NCI-H446 (cell line): ENCODE measurements around the gene EZH2.
A peak's percentile ranks its signal among the peaks of the same experiment; 100 is the strongest.

Source experiments
- DNase-seq, 2 experiments: peaks; one replicate each; lab custom pipeline; 2025; lab: John Stamatoyannopoulos, UW

EZH2 gene

GRCh38 chr7:148884049-148884298, at the start of gene EZH2:
EZH2 (minus strand) TSS chr7:148884291; CDS start chr7:148847298, 36,993 bp downstream.
- no peak for DNase-seq

GRCh38 chr7:148931470-148931869, 47.4 kb upstream of the EZH2 start:
- DNase-seq, result no peak

- DNase-seq, result no peak
Observed at GRCh38 chr7:148930335-148930734, 46.2 kb upstream of the EZH2 start.

- no peak for DNase-seq
Observed at GRCh38 chr7:148929176-148929575, 45.1 kb upstream of the EZH2 start.

- peak in 1 of 2 experiments; percentile 51 for DNase-seq
Observed at GRCh38 chr7:148927123-148928045, 43.3 kb upstream of the EZH2 start.

GRCh38 chr7:148925836-148926235, 41.7 kb upstream of the EZH2 start:
- DNase-seq, result no peak

GRCh38 chr7:148924011-148924410, 39.9 kb upstream of the EZH2 start:
- DNase-seq, result no peak

- no peak for DNase-seq
Observed at GRCh38 chr7:148921806-148922205, 37.7 kb upstream of the EZH2 start.

GRCh38 chr7:148921189-148921588, 37.1 kb upstream of the EZH2 start:
- DNase-seq, result no peak

GRCh38 chr7:148919859-148920258, 35.8 kb upstream of the EZH2 start:
- no peak for DNase-seq

GRCh38 chr7:148918058-148918596, 34.0 kb upstream of the EZH2 start:
- no peak for DNase-seq

- DNase-seq, result no peak
Observed at GRCh38 chr7:148916186-148916585, 32.1 kb upstream of the EZH2 start.

GRCh38 chr7:148915211-148915610, 31.1 kb upstream of the EZH2 start:
- no peak for DNase-seq

- no peak for DNase-seq
Observed at GRCh38 chr7:148914208-148914777, 30.2 kb upstream of the EZH2 start.

GRCh38 chr7:148912758-148913541, 28.9 kb upstream of the EZH2 start:
- DNase-seq, result no peak

- DNase-seq, result no peak
Observed at GRCh38 chr7:148912151-148912550, 28.1 kb upstream of the EZH2 start.

- DNase-seq, result no peak
Observed at GRCh38 chr7:148911626-148912025, 27.5 kb upstream of the EZH2 start.

- DNase-seq, result no peak
Observed at GRCh38 chr7:148909568-148909967, 25.5 kb upstream of the EZH2 start.

GRCh38 chr7:148906707-148907498, 22.8 kb upstream of the EZH2 start:
- DNase-seq, result no peak

GRCh38 chr7:148905093-148905666, 21.1 kb upstream of the EZH2 start:
- DNase-seq, result no peak

GRCh38 chr7:148903504-148903903, 19.4 kb upstream of the EZH2 start:
- DNase-seq, result no peak
